NCI-H345 treated with DMSO at 0.1 percent for 48 hours (cell line): Measurements from ENCODE around the gene PRAMEF2.
"Not testable (repeated sequence)": the region's sequence is repeated elsewhere in the genome, so short reads cannot be mapped to it uniquely, and the experiment has no call there.

Experiments
- DNase-seq: peaks from one replicate; lab custom pipeline; 2025; ENCODE audit not compliant: unreplicated experiment; lab: John Stamatoyannopoulos, UW

The PRAMEF2 gene

GRCh38 chr1:12856786-12857185, at the start of gene PRAMEF2:
PRAMEF2 (plus strand) TSS chr1:12857086; CDS start chr1:12859010, 1,924 bp downstream.
- DNase-seq = not testable (repeated sequence)

GRCh38 chr1:12809933-12810332, 47.0 kb upstream of the PRAMEF2 start:
- DNase-seq = no peak

- DNase-seq = no peak
Observed at GRCh38 chr1:12810691-12811408, 46.0 kb upstream of the PRAMEF2 start.

- no peak for DNase-seq
Observed at GRCh38 chr1:12811409-12811784, 45.5 kb upstream of the PRAMEF2 start.

GRCh38 chr1:12819061-12819460, 37.8 kb upstream of the PRAMEF2 start:
- not testable (repeated sequence) for DNase-seq

- DNase-seq = not testable (repeated sequence)
Observed at GRCh38 chr1:12831310-12831709, 25.6 kb upstream of the PRAMEF2 start, which contains the start of gene PRAMEF11. PRAMEF11 (minus strand) TSS chr1:12831410; CDS start chr1:12828789, 2,621 bp downstream.

GRCh38 chr1:12833251-12833650, 23.6 kb upstream of the PRAMEF2 start:
- not testable (repeated sequence) for DNase-seq

- DNase-seq = not testable (repeated sequence)
Observed at GRCh38 chr1:12848620-12849019, 8.3 kb upstream of the PRAMEF2 start, which contains the start of gene HNRNPCL1. HNRNPCL1 (minus strand) TSS chr1:12848720; CDS start chr1:12848289, 431 bp downstream.

GRCh38 chr1:12851779-12852178, 5.1 kb upstream of the PRAMEF2 start:
- DNase-seq = no peak

GRCh38 chr1:12863131-12863880, 6.4 kb downstream of the PRAMEF2 start:
- DNase-seq = not testable (repeated sequence)

DNA sequence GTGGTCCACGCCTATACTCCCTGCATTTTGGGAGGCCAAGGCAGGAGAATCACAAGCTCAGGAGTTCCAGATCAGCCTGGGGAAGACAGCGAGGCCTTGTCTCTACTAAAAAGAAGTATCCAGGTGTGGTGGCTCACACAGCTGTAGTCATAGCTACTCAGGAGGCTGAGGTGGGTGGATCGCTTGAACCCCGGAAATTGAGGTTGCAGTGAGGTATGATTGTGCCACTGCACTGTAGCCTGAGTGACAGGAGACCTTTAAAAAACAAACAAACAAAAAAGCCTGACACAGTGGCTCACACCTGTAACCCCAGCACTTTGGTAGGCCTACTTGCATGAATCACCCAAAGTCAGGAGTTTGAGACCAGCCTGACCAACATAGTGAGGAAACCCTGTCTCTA, 21.6 kb downstream of the PRAMEF2 start:
- not testable (repeated sequence) for DNase-seq

- DNase-seq = not testable (repeated sequence)
Observed at GRCh38 chr1:12886101-12886500, 29.2 kb downstream of the PRAMEF2 start, which contains the start of gene PRAMEF4. PRAMEF4 (minus strand) TSS chr1:12886201; CDS start chr1:12883394, 2,807 bp downstream.

GRCh38 chr1:12898170-12898569, 41.3 kb downstream of the PRAMEF2 start, which contains the start of gene PRAMEF10:
PRAMEF10 (minus strand) TSS chr1:12898270; CDS start chr1:12895847, 2,423 bp downstream.
- DNase-seq = not testable (repeated sequence)

GRCh38 chr1:12899186-12899585, 42.3 kb downstream of the PRAMEF2 start:
- DNase-seq = not testable (repeated sequence)

- not testable (repeated sequence) for DNase-seq
Observed at GRCh38 chr1:12903793-12904572, 47.1 kb downstream of the PRAMEF2 start.
